GM18519 (cell line): ENCODE measurements around the gene HRH1.
"Not testable (repeated sequence)": the region's sequence is repeated elsewhere in the genome, so short reads cannot be mapped to it uniquely, and the experiment has no call there.

Experiments used
- ATAC-seq: cut with Tn5 transposase; IDR thresholded peaks from one replicate; pipeline ENCODE4 v1.9.1; 2021; ENCODE audit warnings: mild to moderate bottlenecking, moderate library complexity; ENCODE audit not compliant: unreplicated experiment, low FRiP score

The HRH1 gene

GRCh38 chr3:11140030-11140712, 14.1 kb upstream of the HRH1 start:
- peak; percentile 83 for ATAC-seq

DNA sequence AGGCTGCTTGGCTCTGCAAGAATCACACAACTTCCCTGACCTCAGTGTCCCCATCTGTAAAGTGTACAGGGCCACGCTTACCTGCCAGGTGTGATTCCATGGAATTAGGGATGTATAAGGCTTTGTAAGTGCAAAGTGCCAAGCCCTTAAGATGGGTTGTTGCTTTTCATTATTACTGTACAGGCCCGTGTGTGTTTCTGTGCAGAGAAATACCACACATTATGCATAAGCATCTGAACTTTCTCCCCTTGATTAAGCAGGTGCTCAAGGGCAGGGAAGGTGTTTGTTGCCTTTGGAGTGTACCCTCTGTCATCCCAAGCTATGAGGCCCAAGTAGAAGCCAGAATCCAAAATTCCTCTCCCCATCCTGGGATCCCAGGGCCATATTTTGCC, 13.6 kb upstream of the HRH1 start:
- ATAC-seq, result no peak

DNA sequence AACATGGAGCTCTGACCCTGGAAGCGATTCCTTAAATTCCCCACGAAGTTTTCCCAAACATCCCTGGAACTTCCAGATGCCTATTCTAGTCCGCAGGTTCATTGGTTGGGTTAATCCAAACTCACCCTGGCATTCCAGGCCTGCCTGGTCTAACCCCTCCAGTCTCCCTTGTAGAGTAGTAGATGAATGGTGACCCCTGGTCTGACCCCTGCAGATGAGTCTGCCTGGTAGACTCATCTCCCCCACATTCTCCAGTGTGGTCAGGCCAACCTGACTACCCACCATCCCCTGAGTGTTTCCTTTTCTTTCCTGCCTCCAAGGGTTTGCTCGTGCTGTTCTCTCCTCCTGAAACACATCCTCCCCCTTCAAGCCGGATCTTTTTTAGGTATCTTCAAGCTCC, 10.8 kb upstream of the HRH1 start:
- ATAC-seq, result no peak

GRCh38 chr3:11144996-11145395, 9.3 kb upstream of the HRH1 start:
- no peak for ATAC-seq

GRCh38 chr3:11145888-11146287, 8.4 kb upstream of the HRH1 start:
- no peak for ATAC-seq

DNA sequence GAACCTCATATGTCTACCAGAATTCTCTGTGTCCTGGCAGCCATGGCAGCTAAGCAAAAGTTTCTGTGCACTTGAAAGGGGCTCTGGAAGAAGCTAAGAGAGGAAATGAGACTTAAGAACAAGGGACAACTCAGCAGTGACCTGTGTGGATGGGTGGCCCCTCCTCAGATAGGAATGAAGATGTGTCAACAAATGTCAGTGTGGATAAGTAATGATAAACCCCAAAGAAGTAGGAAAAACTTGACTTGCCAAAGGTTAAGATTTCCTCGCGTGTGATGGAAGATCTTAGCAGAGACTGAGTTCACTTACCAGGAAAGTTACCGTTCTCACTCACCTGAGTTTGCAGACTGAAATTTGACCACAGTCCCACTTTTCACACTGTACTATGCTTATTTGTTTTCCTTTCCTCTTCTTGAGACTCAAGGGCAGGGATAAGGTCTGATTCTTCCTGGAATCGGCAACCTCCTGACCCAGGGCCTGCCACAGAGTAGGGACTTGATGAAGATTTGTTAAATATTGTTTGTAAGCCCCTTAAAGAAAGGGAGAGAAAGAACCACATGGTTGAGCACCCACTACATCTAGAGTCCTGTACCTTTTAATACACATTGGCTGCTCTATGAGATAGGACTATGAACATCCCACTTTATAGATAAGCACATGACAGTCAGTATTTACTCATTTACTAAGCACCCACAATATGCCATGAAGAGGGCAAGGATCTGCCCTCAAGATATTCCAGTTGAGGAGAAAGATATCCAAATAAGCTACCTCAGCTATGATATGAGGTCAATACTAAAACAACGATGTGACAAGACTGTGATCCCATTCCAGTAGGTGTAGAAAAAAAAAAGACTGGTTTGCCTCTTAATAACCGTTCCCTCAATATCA, 7.3 kb upstream of the HRH1 start:
- ATAC-seq, result no peak

DNA sequence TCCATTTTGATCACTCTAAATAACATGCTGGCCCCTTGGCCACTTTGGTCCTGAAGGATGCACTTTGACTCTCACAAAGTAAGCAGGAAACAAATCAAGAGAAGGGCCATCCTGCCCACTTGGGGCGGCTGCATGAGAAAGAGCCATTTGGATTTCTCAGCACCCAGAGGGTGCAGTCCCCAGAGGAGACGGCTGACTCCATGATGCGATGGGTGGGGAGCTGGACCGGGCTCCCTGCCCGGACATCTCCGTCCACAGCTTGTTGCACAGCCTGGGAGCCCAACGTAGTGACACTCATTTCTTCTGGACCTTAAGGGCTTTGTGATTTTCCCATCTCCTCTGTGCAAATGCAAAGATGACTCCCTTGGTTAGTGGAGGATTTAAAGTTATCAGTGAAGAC, 4.0 kb upstream of the HRH1 start:
- ATAC-seq, result no peak

DNA sequence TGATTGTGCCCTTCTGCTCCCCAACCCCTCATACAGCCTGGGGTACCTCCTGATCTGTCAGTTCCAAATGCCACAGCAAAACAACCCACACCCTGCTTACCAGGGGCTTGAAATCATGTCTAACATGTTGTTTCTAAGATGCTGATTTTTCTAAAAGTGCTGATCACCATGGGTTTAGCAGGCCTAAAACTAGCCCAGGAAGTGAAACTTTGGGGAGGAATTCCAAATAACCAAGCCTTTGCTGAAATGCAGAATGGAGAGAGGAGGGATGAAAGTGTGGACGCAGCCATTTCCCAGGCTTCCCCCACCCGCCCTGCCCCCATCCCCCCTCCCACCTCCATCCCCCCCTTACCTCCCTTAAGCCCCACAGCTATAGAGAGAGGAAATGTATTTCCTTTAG, 2.0 kb upstream of the HRH1 start:
- ATAC-seq, result no peak

DNA sequence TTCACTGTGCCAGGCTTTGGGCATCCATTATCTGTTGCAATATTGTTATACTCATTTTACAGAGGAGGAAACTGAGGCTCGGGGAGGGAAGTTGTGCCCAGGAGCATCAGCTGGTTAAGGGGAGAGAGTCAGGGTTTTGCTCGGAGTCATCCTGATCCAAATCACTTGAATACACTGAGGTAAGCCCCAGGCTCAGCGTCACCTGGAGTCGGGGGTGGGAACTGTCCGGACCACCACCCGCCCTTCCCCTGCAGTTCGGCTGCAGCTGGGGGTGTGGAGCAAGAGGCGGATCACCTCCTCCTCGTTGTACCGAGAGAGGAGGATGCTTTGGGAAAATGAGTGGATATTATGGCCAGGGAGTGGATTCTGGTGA, 646 bp downstream of the HRH1 start:
- no peak for ATAC-seq

- ATAC-seq, result no peak
Measured at GRCh38 chr3:11155341-11156025, 1.2 kb downstream of the HRH1 start.

- no peak for ATAC-seq
Measured at GRCh38 chr3:11156026-11156410, 1.7 kb downstream of the HRH1 start.

DNA sequence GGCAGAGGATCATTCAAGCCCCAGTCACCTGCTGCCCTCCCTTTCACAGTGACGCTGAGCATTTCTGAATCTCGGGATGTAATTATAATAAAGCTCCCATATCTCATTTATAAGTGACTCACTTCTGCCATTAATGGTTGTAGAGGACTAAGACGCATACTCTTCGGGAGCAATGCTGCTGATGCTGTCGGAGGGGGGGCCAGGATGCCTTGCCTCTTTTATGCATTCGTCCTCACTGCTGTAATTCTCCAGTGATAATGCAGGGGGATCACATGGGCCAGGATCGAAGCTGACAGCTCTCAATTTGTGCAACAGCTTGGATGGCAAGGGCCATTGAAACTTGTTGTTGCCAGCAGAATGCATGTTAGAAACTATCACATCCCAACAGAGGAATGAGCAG, 3.1 kb downstream of the HRH1 start:
- ATAC-seq, result no peak

DNA sequence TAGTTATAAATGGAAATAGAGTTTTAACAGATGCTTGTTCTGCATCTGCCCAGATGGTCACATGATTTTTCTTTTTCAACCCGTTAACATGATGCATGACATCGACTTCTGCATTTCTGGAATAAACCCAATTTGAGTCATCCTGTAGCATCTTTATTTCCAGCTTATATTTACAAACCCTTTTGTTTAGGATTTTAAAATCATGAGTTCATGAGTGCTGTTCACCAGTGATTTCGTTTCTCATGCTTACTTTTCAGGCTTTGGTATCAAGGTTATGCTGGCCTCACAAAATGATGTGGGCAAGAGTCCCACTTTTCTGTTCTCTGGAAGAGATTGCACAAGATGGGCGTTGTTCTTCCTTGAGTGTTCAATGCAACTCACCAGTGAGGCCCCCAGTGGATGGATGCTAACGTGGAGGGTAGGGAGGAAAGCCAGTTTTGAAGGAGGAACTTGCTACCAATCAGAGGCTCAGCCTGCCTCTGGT, 5.2 kb downstream of the HRH1 start:
- ATAC-seq, result no peak

DNA sequence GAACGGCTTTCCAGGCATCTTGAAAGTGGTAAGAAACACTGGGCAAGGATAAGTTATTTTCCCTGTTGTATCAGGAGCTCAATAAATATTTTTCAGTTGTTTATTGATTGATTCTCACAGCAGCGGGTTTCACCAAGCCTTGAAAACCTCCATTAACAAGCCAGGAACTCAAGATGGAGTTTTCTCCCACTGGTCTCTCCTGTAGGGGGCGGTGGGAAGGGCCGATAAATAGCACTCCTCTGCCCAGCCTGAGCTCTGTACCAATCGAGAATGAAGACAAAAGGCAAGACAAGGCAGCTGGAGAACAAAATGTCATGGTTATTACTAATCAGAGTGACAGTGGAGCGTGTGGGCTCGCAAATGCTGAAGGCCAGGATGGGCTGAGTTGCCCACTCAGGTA, 7.4 kb downstream of the HRH1 start:
- ATAC-seq, result no peak

GRCh38 chr3:11162401-11163345, 8.4 kb downstream of the HRH1 start:
- ATAC-seq, result no peak

DNA sequence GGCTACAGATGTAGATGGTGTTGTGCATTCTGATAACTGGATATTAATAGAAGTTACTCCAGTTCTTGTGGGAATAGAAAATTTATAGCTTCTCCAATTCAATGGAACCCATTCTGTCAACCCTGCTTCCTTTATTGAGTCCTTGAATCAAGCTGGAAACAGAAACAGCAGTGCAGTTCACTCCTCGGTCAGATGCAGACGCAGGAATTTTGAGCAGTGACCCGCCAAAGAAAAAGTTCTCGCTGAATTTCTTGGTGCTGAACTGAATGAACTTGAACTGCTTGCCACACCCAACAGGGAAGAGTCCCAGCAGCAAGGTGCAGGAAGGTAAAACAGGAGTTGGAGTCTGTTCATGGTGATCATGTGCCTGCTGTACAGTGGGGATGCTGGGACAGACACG, 10.3 kb downstream of the HRH1 start:
- no peak for ATAC-seq

- no peak for ATAC-seq
Measured at GRCh38 chr3:11165476-11165875, 11.2 kb downstream of the HRH1 start.

- not testable (repeated sequence) for ATAC-seq
Measured at GRCh38 chr3:11166807-11167400, 12.6 kb downstream of the HRH1 start.

- ATAC-seq, result no peak
Measured at GRCh38 chr3:11167590-11167989, 13.3 kb downstream of the HRH1 start.

DNA sequence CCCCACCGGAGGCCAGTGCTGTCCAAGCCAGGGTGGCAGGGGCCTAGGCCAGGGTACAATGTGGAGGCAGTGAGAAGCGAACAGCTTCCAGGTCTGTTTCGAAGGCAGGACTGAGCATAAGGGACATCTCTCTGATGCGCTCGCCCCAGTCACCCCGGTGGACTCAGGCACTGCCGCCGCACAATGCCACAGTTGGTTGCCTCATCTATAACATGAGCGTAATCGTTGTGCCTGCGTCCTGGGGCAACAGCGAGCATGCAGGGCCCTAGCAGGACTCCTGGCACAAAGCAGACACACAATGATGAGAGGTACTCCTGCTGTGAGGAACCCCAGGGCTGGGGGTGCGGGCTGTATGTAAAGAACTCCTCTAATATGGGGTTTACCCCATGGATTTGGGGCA, 14.1 kb downstream of the HRH1 start:
- ATAC-seq, result no peak
